ENCODE measurements around the gene MSI1. TPM values are rescaled to one million over a fixed set of nuclear protein-coding genes. Genes with fewer than 3 reads are reported as not detected.

Gene MSI1
- total RNA-seq, 1 donor from 2014 or later, result 1.3 TPM

Other genes with a start within 250 kb of the MSI1 start
- gene GCN1, start 174.4 kb downstream of the MSI1 start, total RNA-seq, result 106 and 115 TPM in 2 replicates
- 2,037 TPM in 2 replicates for gene RPLP0, start 168.1 kb downstream of the MSI1 start, total RNA-seq
- gene PXN, start 103.4 kb downstream of the MSI1 start, total RNA-seq, result 76.7 and 79.9 TPM in 2 replicates
- 6,059 and 6,780 TPM in 2 replicates for gene RNU4-2, start 77.3 kb downstream of the MSI1 start, total RNA-seq
- 2,875 and 3,252 TPM in 2 replicates for gene RNU4-1, start 75.9 kb downstream of the MSI1 start, total RNA-seq
- 0.94 and 0.97 TPM in 2 replicates for gene SIRT4, start 66.8 kb downstream of the MSI1 start, total RNA-seq
- 0.67 and 1.2 TPM in 2 replicates for gene PLA2G1B, start 41.4 kb downstream of the MSI1 start, total RNA-seq
- 299 and 307 TPM in 2 replicates for gene COX6A1, start 68.9 kb upstream of the MSI1 start, total RNA-seq
- 23.9 and 25.6 TPM in 2 replicates for gene TRIAP1, start 77.2 kb upstream of the MSI1 start, total RNA-seq
- gene GATC, start 77.3 kb upstream of the MSI1 start, total RNA-seq, result 16.1 and 21.1 TPM in 2 replicates
- gene SRSF9, start 100.6 kb upstream of the MSI1 start, total RNA-seq, result 143 and 151 TPM in 2 replicates
- 324 and 325 TPM in 2 replicates for gene DYNLL1, start 126.9 kb upstream of the MSI1 start, total RNA-seq
- 20.4 and 24.0 TPM in 2 replicates for gene COQ5, start 160.0 kb upstream of the MSI1 start, total RNA-seq
- 139 and 177 TPM in 2 replicates for gene RNF10, start 165.2 kb upstream of the MSI1 start, total RNA-seq
- 36.9 and 42.0 TPM in 2 replicates for gene POP5, start 212.2 kb upstream of the MSI1 start, total RNA-seq

All from osteocyte (in vitro differentiated cells).